GM23338 (cell line): ENCODE data around the gene ITIH4. TPM values are rescaled to one million over a fixed set of nuclear protein-coding genes. Genes with fewer than 3 reads are reported as not detected.

Experiments used
- ATAC-seq: fragments of 200-7000 bp; cut with Tn5 transposase; 3 replicates; pipeline ENCODE4 v1.9.1; 2020
- DNase-seq: peaks from one replicate; pipeline ENCODE4 v3.0.0-alpha.2; 2015; ENCODE audit warnings: low spot score
- H2AFZ ChIP-seq: fragments of 200-600 bp; sonication (generic); 2 replicates; pipeline ENCODE4 v1.8.0; 2016; ENCODE audit warnings: antibody characterized with exemption, mild to moderate bottlenecking, moderate library complexity
- H3F3A ChIP-seq: fragments of 200-600 bp; sonication (generic); replicated peaks from 2 replicates; pipeline ENCODE4 v1.8.0; 2017; ENCODE audit warnings: antibody characterized with exemption, mixed run types, low read depth
- H3K27ac ChIP-seq: fragments of 200-600 bp; sonication (generic); 2 replicates; pipeline ENCODE4 v1.6.1; 2016; ENCODE audit warnings: low read depth
- H3K27me3 ChIP-seq: fragments of 200-600 bp; sonication (generic); 2 replicates; pipeline ENCODE4 v1.8.0; 2016; ENCODE audit warnings: mild to moderate bottlenecking, mixed run types, moderate library complexity; ENCODE audit not compliant: insufficient read depth
- H3K36me3 ChIP-seq: fragments of 200-600 bp; sonication (generic); 2 replicates; pipeline ENCODE4 v1.8.0; 2016; ENCODE audit warnings: mild to moderate bottlenecking; ENCODE audit not compliant: insufficient read depth
- H3K4me1 ChIP-seq: fragments of 200-600 bp; sonication (generic); 2 replicates; pipeline ENCODE4 v1.8.0; 2016; ENCODE audit warnings: mild to moderate bottlenecking, moderate library complexity; ENCODE audit not compliant: insufficient read depth
- H3K4me2 ChIP-seq: fragments of 200-600 bp; sonication (generic); 2 replicates; pipeline ENCODE4 v1.7.1; 2017; ENCODE audit warnings: mixed run types
- H3K4me3 ChIP-seq: fragments of 200-600 bp; sonication (generic); 2 replicates; pipeline ENCODE4 v1.6.1; 2016; ENCODE audit warnings: mixed run types
- H3K79me2 ChIP-seq: fragments of 200-600 bp; sonication (generic); replicated peaks from 2 replicates; pipeline ENCODE4 v1.8.0; 2017; ENCODE audit warnings: mild to moderate bottlenecking; ENCODE audit not compliant: insufficient read depth
- H3K9me2 ChIP-seq: fragments of 200-600 bp; sonication (generic); 2 replicates; pipeline ENCODE4 v1.8.0; 2017; ENCODE audit not compliant: insufficient read depth
- H4K20me1 ChIP-seq: fragments of 200-600 bp; sonication (generic); replicated peaks from 2 replicates; pipeline ENCODE4 v1.8.0; 2017; ENCODE audit warnings: mild to moderate bottlenecking; ENCODE audit not compliant: insufficient read depth
- H3K27ac Mint-ChIP-seq: 2 replicates; pipeline ENCODE4 v1.8.0; 2020; ENCODE audit warnings: inconsistent platforms, mild to moderate bottlenecking, moderate library complexity, mixed read lengths
- H3K27me3 Mint-ChIP-seq: 3 replicates; pipeline ENCODE4 v1.8.0; 2022; ENCODE audit warnings: low read depth, mild to moderate bottlenecking, moderate library complexity, mixed read lengths, inconsistent platforms; ENCODE audit not compliant: insufficient read depth, poor library complexity
- H3K36me3 Mint-ChIP-seq: 3 replicates; pipeline ENCODE4 v1.8.0; 2021; ENCODE audit warnings: low read depth, mild to moderate bottlenecking, inconsistent platforms, moderate library complexity, mixed read lengths
- H3K4me1 Mint-ChIP-seq: 3 replicates; pipeline ENCODE4 v1.8.0; 2020; ENCODE audit warnings: mild to moderate bottlenecking, inconsistent platforms, mixed read lengths
- H3K4me3 Mint-ChIP-seq: 3 replicates; pipeline ENCODE4 v1.8.0; 2021; ENCODE audit warnings: moderate library complexity, mild to moderate bottlenecking, inconsistent platforms, mixed read lengths
- H3K9me3 Mint-ChIP-seq: 3 replicates; pipeline ENCODE4 v1.8.0; 2020; ENCODE audit warnings: moderate library complexity, mild to moderate bottlenecking, inconsistent platforms, mixed read lengths
- CREB1 ChIP-seq: fragments of 250-450 bp; sonication (Bioruptor Pico); IDR thresholded peaks from 2 replicates; pipeline ENCODE4 v1.5.0; 2020; ENCODE audit warnings: low read depth, mild to moderate bottlenecking, moderate library complexity
- CTCF ChIP-seq, 2 experiments: fragments of 200-600 bp in 1 of 2; sonication (generic) in 1 of 2; conservative IDR thresholded peaks; 2 replicates each; pipeline versions ENCODE4 v1.5.1 to v1.6.1; 2016 to 2017; ENCODE audit warnings: antibody characterized with exemption in 2 of 2, low read depth in 2 of 2, mild to moderate bottlenecking in 2 of 2, moderate library complexity in 1 of 2
- ETS1 ChIP-seq: IDR thresholded peaks from 2 replicates; pipeline ENCODE4 v1.6.1; 2016; ENCODE audit warnings: antibody characterized with exemption
- EZH2 ChIP-seq: fragments of 200-600 bp; sonication (generic); IDR thresholded peaks from one replicate; pipeline ENCODE4 v1.8.0; 2017; ENCODE audit warnings: antibody characterized with exemption, mild to moderate bottlenecking, low read depth; ENCODE audit not compliant: unreplicated experiment
- EZH2phosphoT487 ChIP-seq: fragments of 200-600 bp; sonication (generic); IDR thresholded peaks from one replicate; pipeline ENCODE4 v1.8.1; 2018; ENCODE audit warnings: antibody characterized with exemption; ENCODE audit not compliant: unreplicated experiment
- JUNB ChIP-seq: IDR thresholded peaks from one replicate; pipeline ENCODE4 v1.6.1; 2016; ENCODE audit warnings: antibody characterized with exemption; ENCODE audit not compliant: unreplicated experiment
- NANOG ChIP-seq: IDR thresholded peaks from 2 replicates; pipeline ENCODE4 v1.6.1; 2016; ENCODE audit warnings: antibody characterized with exemption, borderline replicate concordance
- POLR2AphosphoS5 ChIP-seq: IDR thresholded peaks from 2 replicates; pipeline ENCODE4 v1.6.1; 2016; ENCODE audit warnings: antibody characterized with exemption, low read depth
- REST ChIP-seq: IDR thresholded peaks from one replicate; pipeline ENCODE4 v1.6.1; 2018; ENCODE audit warnings: antibody characterized with exemption; ENCODE audit not compliant: unreplicated experiment
- STAT1 ChIP-seq: IDR thresholded peaks from one replicate; pipeline ENCODE4 v1.6.1; 2016; ENCODE audit warnings: antibody characterized with exemption; ENCODE audit not compliant: unreplicated experiment
- ZNF114 ChIP-seq: fragments of 250-450 bp; sonication (Bioruptor Pico); IDR thresholded peaks from 2 replicates; pipeline ENCODE4 v1.5.0; 2020; ENCODE audit warnings: mild to moderate bottlenecking, moderate library complexity
- polyA plus RNA-seq: library from polyadenylated mRNA; unstranded; fragments of >200 nt; fragmentation: Nextera tagmentation; extraction: Ambion mirVana; gene quantifications from 2 replicates; pipeline ENCODE4 v1.2.1, GENCODE V29; 2016
- total RNA-seq: library from RNA; depleted of rRNA; stranded (reverse); fragments of >200 nt; shearing (Covaris generic); gene quantifications from 2 replicates; pipeline ENCODE4 v1.2.3, GENCODE V29; 2014

The ITIH4 gene
- total and polyA plus RNA-seq, 2 experiments from 2014 or later: 0.82 to 1.4 TPM

GRCh38 chr3:52774066-52774713, 56.3 kb downstream of the ITIH4 start:
- Mint-ChIP-seq H3K4me3 (no peak overlapping the region), H3K27ac (no peak overlapping the region), H3K9me3 (no peaks in the 10 kb centered on the region), H3K27me3 (peaks cover 5% of the 10 kb centered on the region), H3K36me3 (no peaks in the 10 kb centered on the region), H3K4me1 (peaks cover 6% of the 10 kb centered on the region; the same call in 2 of the 3 replicates)
- Histone ChIP-seq H3K9me2 (no peaks in the 10 kb centered on the region), H3F3A (0 out of 2 replicates have a peak, but pooled peaks cover 3% of the 10 kb centered on the region), H3K27me3 (no peaks in the 10 kb centered on the region), H3K4me3 (no peak overlapping the region), H3K4me1 (peaks cover 8% of the 10 kb centered on the region), H3K4me2 (no peak overlapping the region), H3K36me3 (no peaks in the 10 kb centered on the region), H2AFZ (no peak overlapping the region), H3K79me2 (peaks cover 10% of the 10 kb centered on the region), H3K27ac (no peak overlapping the region), H4K20me1 (no peaks in the 10 kb centered on the region)
- ATAC-seq: no peak
- no peak for TF ChIP-seq REST
- TF ChIP-seq STAT1: no peak
- TF ChIP-seq NANOG: no peak
- TF ChIP-seq EZH2phosphoT487: no peak
- TF ChIP-seq EZH2: no peak
- TF ChIP-seq ZNF114 (CRISPR knock-in tag): no peak
- no peak for DNase-seq

GRCh38 chr3:52773361-52774065, 57.0 kb downstream of the ITIH4 start:
- ATAC-seq: no peak
- Mint-ChIP-seq H3K4me3 (no peak overlapping the region; the same call in 2 of the 3 replicates), H3K27me3 (peaks cover 5% of the 10 kb centered on the region), H3K9me3 (no peaks in the 10 kb centered on the region), H3K27ac (no peak overlapping the region), H3K36me3 (no peaks in the 10 kb centered on the region), H3K4me1 (peaks cover 7% of the 10 kb centered on the region; the same call in 2 of the 3 replicates)
- Histone ChIP-seq H3K79me2 (peaks cover 17% of the 10 kb centered on the region), H3K4me3 (no peak overlapping the region), H3K27ac (no peak overlapping the region), H2AFZ (no peak overlapping the region), H3K27me3 (no peaks in the 10 kb centered on the region), H3K36me3 (no peaks in the 10 kb centered on the region), H3K4me1 (peaks cover 8% of the 10 kb centered on the region), H3K4me2 (no peak overlapping the region), H3F3A (0 out of 2 replicates have a peak, but pooled peaks cover 3% of the 10 kb centered on the region), H4K20me1 (no peaks in the 10 kb centered on the region), H3K9me2 (no peaks in the 10 kb centered on the region)
- DNase-seq: no peak
- TF ChIP-seq ZNF114 (CRISPR knock-in tag) (no peak), CTCF (conservative IDR thresholded peaks at IDR 0.05; ENCODE audit: low read depth in 2 of 2) (no peak), ETS1 (no peak), EZH2phosphoT487 (no peak), EZH2 (no peak), JUNB (no peak), STAT1 (no peak), POLR2AphosphoS5 (no peak), CREB1 (no peak)
